ENCODE data around the gene TEAD3.

- no peak for TF ChIP-seq CTCF (IDR thresholded peaks at IDR 0.05; ENCODE audit: insufficient read depth, low read length)
- no peak for TF ChIP-seq REST (IDR thresholded peaks at IDR 0.05; ENCODE audit: insufficient replicate concordance, low read depth)
- no peak for TF ChIP-seq POLR2AphosphoS5 (IDR thresholded peaks at IDR 0.05; ENCODE audit: low read depth)
- TF ChIP-seq SPI1 (IDR thresholded peaks at IDR 0.05; ENCODE audit: borderline replicate concordance, low read depth), result no peak
- no peak for TF ChIP-seq GABPA (IDR thresholded peaks at IDR 0.05; ENCODE audit: low read depth)
These were observed 25.3 kb upstream of the TEAD3 start for GRCh38 chr6:35522151-35522550.

All from HL-60 (cell line).